Stimulated activated CD4-positive, alpha-beta T cell treated with anti-CD3 and anti-CD28 coated beads, Interleukin-12 subunit alpha, Interleukin-12 subunit beta, amount 100 ng/mL, for 48 hours (primary cell): Measurements from ENCODE around the gene RAPGEF5.

Experiments used
- DNase-seq, 3 donors: peaks; one replicate each; pipeline ENCODE4 v3.0.0-alpha.2; 2020; ENCODE audit warnings: low read depth in 2 of 3, low spot score in 1 of 3

The RAPGEF5 gene

DNA sequence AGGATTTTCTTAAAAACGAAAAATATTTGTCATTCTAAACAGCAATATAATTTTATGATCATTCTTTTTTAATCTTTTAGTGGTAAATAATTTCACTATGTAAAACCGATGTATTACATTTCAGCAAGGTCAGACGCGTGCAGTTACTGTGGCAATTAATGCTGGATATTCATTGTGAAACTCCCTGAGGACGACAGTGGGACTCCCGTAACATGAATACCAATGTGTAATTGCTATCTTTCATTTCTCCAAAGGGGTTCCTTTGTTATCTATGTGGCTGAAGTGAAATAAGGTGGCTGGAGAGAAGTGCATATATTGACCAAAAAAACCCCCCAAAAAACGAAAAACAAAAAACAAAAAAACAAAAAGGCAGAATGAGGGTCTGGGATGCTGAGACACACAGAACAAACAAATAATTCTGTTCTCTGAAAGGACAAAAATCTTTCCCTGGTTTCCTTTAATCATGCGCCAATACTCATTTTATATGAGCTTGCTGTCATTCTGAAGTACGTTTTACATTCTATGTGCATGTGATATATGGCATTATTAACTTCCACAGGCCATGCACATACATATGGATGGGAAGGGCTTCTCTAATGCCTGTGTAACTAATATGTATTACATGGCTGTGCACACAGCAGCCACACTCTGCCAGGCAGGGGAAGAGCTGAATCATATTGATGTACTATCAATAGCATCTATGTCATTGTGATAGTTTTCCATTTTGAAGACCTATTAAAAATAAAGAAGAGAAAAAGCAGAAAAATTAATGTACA lies 161.4 kb downstream of the RAPGEF5 start:
- DNase-seq: no peak

DNA sequence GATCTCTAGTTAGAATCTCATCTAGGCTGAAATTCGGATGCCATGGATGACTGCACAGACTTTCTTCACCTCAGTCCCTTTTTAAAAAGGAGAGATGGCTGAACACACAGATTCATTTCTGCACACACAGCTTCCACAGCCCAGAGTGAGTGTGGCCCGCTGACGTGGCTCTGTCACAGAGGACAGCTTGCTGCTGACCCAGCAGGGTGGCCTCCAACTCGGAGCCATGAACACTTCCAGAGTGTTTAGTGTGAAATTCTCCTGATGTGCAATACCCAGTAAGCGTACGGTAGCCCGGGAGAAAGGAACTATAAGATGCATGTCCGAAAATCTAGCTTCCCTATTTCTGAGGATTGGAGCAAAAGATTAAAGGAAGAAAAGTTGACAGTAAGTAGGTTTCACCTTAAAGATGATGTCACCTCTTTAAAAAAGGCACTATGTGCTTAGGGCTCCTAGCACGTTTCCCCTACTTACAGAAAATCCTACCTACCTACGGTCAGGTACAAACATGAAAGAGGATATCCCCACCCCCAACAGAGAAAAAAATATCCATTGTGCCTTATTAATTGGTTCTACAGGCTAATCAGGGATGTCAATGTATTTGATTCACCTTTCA lies 162.2 kb downstream of the RAPGEF5 start:
- no peak for DNase-seq

DNA sequence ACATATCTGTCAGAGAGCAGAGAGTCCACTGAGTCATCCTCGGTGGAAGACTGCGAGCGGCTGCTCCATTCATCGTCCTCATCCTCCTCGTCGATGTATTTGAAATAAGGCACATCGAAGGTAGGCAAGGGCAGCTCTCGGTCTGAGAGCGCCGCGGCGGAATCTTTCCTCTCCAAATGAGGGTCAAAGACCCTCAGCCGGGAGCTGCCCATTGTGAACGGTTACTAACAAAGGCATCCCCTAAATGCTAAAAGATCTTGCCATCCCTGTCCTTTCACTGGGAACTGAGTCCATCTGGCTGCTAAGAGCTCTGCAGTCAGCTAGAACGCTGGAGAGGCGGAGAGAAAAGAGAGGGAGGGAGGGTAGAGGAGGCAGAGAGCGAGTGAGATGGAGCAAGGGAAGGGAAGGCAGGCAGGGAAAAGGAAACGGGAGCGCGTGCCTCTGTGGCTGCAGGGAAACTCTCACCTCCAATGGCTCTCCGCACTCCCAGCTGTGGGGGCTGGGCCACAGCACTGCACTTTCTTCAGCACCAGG lies 163.4 kb downstream of the RAPGEF5 start:
- DNase-seq: no peak

DNA sequence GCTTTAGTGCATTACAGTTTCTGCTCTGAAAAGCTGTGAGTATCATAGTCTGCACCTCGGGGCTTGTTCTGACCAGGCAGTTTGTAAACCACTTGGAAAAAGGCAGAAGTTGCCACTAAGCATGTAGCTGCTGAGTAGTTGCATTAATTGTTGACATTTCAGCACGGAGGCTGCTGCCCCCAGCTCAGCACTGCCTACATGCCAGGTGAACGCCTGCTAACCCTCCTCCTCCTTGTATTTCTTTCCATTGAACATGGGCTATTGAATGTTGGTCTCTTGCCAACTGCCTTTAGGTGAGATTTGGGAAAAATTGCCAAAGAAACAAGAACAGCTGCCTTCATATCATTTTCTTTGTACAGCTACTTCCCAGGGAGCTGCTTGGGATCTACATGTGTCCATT lies 164.2 kb downstream of the RAPGEF5 start:
- no peak for DNase-seq

DNA sequence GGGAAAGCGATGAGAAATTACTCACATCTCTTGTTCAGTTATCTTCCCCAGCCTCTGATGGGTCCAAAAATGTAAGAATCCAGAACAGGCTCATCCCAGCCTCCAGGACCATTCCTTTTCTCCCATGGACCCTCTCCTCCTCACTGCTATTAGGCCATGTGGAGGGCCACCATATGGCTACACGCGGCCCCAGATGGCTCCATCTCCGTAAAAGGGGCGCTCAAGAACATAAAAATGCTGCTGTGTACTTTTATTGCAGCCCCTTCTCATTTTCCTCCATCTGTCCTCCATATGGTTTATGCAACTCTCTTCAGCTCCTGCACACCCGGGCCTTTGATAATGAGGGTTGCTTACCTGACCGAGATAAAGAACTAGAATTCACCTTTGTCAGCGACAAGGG lies 166.2 kb downstream of the RAPGEF5 start:
- DNase-seq: no peak

DNA sequence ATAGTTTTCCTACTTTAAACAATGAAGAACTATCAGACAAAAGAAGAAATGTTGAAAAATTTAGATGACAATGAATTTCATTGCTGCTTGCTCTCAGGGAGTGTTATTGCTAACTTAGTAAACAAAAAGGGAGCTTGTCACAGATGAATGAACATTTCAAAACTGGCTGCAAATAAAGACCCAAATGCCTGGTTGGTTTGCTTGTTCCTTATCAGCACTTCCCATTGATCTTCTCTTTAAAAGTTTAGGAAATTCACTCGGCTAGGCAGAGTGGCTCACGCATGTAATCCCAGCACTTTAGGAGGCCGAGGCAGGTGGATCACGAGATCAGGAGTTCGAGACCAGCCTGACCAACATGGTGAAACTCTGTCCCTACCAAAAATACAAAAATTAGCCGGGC lies 167.2 kb downstream of the RAPGEF5 start:
- DNase-seq: no peak

- no peak for DNase-seq
Measured at GRCh38 chr7:22189230-22189629, 167.7 kb downstream of the RAPGEF5 start.

DNA sequence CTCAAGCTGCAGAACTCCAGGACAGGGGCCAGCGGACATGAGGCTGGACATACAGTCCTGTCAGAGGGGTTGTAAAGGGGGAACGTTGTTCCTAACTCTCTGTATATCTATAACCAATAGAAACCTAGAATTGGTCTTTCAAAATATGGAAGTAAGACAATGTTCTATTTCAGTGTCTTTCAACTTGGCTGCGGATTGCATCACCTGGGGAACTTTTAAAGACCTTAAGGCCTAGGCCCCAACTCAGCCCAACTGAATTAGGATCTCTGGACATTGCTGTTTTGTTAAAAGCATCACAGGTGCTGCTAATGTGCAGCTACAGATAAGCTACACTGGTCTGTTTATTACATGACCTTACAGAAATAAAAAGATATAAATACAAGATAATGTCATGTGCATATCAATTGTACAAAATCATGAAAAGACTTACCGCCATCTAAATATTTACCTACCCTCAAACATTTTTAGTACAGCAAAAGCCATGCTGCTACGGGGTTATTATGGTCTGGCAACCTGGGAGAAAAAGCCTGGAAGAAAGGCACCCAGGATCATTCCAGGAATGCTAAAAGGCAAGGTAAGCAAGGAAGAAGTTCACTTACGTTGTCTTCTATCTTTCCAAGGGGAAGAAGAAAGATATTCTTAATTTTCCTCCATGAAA lies 169.1 kb downstream of the RAPGEF5 start:
- no peak for DNase-seq

DNA sequence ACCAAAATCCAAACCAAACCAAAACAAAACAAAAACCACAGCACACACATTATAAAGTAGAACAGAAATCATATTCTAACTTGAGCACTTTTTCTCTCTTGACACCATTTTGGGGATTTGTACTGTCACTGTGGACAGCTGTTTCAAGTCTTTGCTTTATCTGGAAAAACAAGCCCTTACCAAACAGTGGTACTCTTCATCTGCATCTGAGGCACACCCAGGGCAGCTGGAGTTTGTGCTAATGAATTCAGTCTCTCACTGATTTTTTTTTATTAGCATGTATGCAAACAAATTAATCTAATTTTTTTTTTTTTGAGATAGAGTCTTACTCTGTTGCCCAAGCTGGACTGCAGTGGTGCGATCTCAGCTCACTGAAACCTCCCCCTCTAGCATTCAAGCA lies 171.4 kb downstream of the RAPGEF5 start:
- DNase-seq: no peak

GRCh38 chr7:22184549-22185199 lies 172.3 kb downstream of the RAPGEF5 start:
- no peak for DNase-seq

GRCh38 chr7:22183522-22184280 lies 173.3 kb downstream of the RAPGEF5 start:
- no peak for DNase-seq

GRCh38 chr7:22182149-22182548 lies 174.8 kb downstream of the RAPGEF5 start:
- no peak for DNase-seq

- DNase-seq: no peak
Measured at GRCh38 chr7:22181663-22182062, 175.3 kb downstream of the RAPGEF5 start.

DNA sequence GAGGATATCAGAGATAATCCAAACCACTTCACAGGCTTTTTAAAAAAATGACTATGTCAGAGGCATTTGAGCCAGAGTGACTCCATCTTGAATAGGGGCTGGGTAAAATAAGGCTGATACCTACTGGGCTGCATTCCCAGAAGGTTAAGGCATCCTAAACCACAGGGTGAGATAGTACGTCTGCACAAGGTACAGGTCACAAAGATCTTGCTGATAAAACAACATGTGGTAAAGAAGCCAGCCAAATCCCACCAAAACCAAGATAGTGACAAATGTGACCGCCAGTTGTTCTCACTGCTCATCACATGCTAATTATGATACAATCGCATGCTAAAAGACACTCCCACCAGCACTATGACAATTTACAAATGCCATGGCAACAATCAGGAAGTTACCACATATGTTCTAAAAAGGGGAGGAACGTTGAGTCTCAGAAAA lies 177.5 kb downstream of the RAPGEF5 start:
- no peak for DNase-seq

GRCh38 chr7:22178735-22179134 lies 178.2 kb downstream of the RAPGEF5 start:
- DNase-seq: no peak

DNA sequence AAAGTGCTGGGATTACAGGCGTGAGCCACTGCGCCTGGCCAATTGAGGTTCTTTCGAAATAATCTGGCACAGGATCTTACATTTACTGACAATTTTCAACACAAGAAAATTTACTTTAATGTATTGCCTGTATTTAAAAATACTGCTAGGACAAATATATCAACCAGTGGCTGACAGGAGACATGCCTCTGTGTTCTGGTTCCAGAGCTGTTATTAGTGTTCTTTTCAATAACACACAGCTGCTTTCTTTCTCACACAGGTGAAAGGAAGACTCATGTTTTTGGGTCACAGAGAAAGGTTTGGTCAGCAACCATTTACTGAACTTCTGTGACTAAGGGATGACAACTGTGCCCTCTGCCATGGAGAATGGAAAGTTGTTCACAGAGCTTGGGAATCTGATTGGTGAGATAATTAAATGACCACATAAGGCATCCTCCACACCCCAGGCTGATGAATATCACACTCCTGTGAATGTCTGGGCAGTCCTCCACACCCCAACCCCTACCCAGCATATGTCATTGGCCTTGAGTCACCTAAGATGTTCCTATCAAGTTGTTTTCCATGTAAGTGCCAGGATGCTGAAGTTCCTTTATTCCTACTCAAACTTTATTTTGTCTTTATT lies 180.1 kb downstream of the RAPGEF5 start:
- DNase-seq: no peak

GRCh38 chr7:22174574-22174953 lies 182.4 kb downstream of the RAPGEF5 start:
- DNase-seq: no peak

DNA sequence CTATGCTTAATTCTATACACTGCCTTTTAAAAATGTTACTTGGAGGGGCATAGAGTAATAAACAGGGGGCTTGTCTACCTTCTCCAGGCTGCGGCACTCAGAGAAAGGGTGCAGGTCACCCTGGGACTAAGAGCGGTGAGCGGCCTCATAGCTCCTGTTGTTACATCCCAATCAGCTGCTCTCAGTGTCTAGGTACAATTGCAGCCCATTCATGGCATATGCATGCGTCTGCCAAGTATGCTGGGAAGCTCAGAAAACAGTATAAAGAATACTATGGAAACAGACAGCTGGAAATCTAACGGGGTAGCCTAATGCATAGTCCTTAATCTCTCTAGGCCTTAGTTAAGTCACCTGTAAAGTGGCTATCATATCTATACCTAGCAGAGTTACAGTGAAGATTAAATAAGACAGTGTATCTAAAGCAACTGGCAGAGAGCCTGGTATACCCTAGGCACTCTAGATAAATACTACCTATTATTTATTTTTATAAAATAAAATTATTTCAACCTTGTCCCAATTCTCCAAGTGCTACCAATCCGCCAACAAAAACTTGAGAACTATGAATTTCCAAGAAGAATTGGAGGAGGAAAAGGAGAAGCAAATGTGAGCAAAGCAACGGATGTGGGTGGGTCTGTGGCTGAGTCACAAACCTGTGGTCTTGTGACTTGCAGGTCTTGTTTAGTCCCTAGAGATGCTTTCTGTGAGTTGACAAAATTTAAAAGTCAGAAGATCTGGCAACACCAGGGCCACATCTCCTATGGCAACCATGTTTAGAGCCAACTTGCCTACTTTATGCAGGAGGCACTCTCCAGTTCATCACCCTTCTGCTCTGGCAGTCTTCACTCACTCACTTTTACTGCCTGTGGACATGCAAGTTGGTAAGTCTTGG lies 183.0 kb downstream of the RAPGEF5 start:
- no peak for DNase-seq

DNA sequence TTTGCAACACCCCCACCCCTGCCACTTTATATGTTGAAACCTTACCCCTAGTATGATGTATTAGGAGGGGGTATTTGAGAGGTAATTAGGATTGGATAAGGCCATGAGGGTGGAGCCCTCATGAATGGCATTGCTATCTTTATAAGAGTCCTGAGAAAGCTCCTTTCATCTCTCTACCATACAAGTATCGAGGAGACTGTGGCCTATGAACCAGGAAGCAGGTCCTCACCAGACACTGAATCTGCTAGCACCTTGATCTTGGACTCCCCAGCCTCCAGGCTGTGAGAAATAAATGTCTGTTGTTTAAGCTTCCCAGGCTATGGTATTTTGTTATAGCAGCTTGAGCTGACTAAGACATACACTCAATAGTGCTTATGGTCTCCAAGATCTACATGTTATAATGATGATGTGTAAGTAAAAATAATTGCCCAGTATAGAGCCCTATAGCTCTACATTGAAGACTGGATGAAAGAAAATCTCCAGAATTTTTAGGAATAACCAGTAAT lies 188.8 kb downstream of the RAPGEF5 start:
- no peak for DNase-seq
